Mammary epithelial cell (primary cell): Measurements from ENCODE around the gene FBXL17.

Source experiments
- CTCF ChIP-seq, 2 donors: IDR thresholded peaks in 1 of 2; conservative IDR thresholded peaks in 1 of 2; 2 replicates each; pipeline ENCODE4 v1.5.1; 2011 to 2012; ENCODE audit warnings: inconsistent platforms in 2 of 2, low read length in 2 of 2, mild to moderate bottlenecking in 2 of 2, control low read depth in 1 of 2, low read depth in 1 of 2; ENCODE audit not compliant: insufficient read depth in 1 of 2; ENCODE audit errors: extremely low read depth in 1 of 2
- EZH2 ChIP-seq: IDR thresholded peaks from 2 replicates; pipeline ENCODE4 v1.6.1; 2012; ENCODE audit warnings: low read length, inconsistent platforms, borderline replicate concordance

GRCh38 chr5:108025957-108026356 lies 355.9 kb downstream of the FBXL17 start:
- TF ChIP-seq CTCF (conservative IDR thresholded peaks at IDR 0.05 in 1 of 2, IDR thresholded peaks at IDR 0.05 in 1 of 2; ENCODE audit: extremely low read depth in 1 of 2, insufficient read depth in 1 of 2, low read depth in 1 of 2, low read length in 2 of 2), result no peak
- no peak for TF ChIP-seq EZH2
